Ramos (cell line): ENCODE measurements around the gene ZNF74.

Source experiments
- in situ Hi-C: fragments of 300-500 bp; cut with MboI; formaldehyde crosslinking; loops from one replicate; pipeline ENCODE4 v1.14.3; 2022; ENCODE audit warnings: low sequenced_read_pairs; ENCODE audit not compliant: unreplicated experiment

The ZNF74 gene

DNA sequence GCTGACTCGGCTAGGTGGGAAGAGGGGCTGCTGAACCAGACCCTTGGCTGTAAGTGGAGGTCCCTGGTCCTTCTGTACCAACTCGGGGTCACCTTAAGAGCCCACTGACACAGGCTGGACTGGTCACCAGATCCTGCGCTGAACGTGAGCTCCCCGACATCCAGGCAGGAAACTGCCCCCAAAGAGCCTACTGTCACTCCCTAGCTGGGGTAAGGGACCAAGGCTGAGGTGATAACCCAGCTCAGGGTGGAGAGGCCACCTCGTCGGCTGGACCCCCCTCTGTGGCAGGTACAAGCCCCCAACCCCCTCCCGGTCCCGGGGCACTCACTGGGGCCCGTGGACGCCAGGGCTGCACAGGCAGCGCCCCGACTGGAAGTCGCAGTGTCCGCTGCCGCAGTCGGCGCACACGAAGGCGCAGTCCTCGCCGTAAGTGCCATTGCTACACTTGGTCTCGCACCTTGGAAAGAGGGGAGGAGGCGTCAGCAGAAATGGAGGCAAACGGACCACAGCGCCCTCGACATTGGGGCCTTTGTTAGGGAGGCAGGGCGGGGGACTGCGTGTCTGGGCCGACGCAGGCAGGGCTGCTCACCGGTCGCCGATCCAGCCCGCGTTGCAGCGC lies 36.3 kb downstream of the ZNF74 start:
- in situ Hi-C loops: no loop called here

DNA sequence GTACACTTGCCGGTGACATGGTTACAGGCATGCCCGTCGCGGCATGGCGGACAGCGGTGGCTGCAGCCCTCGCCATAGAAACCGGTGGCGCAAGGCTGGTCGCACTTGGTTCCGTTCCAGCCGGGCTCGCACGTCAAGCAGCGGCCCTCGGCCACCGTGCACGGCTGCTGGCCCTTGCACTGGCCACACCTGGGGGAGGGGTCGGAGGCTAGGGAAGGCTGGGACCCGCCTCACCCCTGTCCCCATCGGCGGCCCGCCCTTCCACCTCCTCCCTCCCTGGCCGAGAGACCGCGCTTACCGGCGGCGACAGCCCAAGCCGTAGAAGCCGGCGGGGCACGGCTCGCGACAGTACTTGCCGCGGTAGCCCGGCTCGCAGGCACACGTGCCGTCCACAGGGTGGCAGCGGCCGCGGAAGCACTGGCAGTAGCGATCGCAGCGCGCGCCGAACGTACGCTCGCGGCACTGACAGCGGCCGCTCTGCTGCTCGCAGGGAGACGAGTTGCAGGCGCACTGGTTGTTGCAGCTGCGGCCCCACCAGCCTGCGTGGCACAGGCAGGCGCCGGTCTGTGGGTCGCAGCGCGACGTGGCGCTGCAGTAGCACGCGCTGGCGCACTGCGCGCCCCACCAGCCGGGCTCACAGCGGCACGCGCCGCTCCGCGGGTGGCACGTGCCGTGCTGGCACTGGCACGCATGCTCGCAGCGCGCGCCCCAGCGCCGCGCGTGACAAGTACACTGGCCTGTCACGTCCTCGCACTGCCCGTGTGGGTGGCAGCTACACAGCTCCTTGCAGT lies 37.0 kb downstream of the ZNF74 start:
- in situ Hi-C loops: no loop called here

DNA sequence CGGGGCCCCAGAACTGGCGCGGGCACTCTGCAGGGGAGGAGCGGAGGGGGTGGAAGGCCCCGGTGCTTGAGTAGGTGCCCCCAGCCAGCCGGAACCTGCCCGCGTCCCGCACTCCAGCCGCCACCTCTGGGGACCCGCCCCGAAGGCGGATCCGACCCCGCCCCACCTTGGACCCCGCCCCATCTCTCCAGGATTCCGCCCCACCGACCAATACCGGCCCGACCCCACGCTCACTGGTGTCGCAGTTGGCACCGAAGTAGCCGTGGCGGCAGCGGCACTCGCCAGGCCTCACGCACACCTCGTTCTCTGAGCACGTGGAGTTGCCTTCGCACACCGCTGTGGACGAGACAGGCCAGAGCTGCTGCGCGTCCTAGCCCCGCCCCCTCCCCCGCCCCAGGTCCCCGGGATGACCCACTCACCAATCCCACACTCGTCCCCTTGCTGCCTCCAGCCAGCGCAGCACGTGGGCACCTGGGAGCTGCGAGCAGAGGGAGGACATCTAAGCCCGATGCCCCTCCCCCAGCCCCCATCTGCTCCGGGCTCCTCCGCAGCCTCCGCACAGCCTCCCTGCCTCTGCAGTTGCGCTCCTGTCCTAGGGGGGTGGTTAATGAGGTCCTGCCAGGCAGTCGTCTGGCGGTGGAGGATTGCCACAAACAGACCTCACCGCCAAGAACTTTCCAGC lies 37.7 kb downstream of the ZNF74 start:
- in situ Hi-C loops: no loop called here

DNA sequence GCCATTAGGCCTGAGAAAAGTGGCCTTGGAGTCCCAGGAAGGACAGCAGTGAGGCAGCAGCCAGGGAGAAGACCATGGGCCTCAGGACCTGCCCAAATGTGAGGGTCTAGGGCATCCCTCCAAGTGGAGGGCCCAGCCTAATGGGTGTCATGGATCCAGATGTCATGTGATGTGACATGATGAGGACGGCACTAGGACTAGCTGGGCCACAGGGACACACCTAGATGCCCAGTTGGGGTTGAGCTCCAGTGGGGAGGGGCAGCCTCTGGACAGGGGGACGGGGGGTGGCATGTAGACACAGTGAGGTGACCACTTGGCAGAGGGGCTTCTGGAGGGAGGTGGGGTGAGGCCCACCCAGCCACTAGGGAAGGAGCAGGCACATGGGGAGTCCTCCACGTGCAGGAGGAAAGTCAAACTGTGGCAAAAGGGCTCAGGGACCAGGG lies 38.3 kb downstream of the ZNF74 start:
- in situ Hi-C loops: no loop called here

DNA sequence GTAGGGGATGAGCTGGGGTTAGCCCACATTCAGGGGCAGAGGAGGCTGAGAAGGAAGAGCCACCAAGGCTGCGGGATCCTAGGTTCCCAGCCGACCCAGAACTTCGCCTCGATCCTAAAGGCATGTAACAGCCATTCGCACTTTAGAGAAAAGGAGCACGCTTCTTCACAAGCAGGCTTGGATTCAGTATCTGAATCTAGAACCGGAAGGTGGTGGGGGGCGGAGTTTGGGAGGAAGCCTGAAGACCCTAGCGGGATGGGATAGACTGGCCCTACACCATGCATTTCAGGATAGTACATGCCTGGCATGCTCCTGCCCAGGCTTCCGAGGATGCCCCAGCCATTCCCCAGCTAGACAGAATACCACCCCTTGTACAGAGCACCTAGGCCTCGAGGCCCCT lies 39.2 kb downstream of the ZNF74 start:
- in situ Hi-C loops: no loop called here

DNA sequence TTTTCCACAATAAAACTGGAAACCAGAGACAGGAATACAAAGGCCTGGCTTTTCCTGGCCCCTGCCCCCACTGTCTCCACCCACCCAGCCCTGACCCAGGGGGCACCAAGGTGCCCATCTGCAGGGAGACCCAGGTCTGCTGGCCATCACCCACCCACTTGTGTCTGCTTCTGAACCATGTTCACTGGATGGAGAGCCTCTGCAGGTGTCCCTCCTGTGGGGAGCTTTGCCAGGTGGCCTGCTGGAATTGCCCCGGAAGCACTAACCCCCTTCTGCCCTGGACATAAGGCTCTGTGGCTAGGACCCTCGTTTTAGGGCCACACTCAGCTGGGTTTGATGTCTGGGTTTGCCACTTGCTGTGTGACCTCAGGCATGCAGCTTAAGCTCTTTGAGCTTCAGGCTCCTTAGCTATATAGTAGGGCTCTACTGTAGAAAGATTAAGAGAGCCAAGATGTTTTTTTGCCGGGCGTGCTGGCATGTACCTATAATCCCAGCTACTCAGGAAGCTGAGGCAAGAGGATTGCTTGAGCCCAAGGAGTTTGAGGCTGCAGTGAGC lies 39.8 kb downstream of the ZNF74 start:
- in situ Hi-C loops: no loop called here

DNA sequence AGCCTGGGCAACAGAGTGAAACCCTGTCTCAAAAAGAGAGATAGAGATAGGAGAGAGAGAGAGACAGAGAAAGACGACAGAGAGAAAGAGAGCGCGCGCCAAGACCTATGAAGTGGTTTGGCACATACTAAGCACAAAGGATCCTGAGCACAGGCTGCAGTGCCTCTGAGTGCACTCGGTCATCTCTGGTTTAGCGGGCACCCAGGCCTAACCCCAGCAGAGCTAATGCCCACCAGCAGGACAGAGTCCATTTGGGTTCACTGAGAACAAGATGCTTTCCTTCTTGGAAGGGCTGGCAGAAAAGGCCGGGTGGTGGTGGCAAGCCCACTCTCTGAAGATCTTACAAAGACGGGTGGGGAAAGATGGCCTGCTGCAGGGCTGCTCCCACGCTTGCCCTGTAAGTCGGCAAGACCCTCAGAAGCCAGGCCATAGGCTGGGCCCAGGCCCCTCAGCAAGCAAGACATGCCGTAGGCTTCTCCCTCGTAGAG lies 40.4 kb downstream of the ZNF74 start:
- in situ Hi-C loops: no loop called here

DNA sequence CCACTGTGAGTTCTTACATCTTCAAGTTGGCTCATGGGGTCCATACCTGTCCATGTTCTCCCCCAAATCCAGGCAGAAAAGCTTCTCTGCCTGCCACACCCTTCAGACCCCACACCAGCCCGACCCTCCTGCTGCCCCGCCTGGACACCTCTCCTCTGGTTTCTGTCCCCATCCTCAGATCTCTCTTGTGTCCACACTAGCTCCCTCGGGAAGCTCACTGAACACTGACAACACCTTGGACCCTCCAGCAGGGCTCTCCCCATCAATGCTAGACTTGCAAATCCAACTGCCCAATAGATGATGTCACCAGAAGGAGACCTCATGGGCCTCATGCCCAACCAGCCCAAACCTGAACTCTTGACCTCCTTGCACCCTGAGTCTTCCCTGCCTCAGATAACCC lies 40.8 kb downstream of the ZNF74 start:
- in situ Hi-C loops: no loop called here

DNA sequence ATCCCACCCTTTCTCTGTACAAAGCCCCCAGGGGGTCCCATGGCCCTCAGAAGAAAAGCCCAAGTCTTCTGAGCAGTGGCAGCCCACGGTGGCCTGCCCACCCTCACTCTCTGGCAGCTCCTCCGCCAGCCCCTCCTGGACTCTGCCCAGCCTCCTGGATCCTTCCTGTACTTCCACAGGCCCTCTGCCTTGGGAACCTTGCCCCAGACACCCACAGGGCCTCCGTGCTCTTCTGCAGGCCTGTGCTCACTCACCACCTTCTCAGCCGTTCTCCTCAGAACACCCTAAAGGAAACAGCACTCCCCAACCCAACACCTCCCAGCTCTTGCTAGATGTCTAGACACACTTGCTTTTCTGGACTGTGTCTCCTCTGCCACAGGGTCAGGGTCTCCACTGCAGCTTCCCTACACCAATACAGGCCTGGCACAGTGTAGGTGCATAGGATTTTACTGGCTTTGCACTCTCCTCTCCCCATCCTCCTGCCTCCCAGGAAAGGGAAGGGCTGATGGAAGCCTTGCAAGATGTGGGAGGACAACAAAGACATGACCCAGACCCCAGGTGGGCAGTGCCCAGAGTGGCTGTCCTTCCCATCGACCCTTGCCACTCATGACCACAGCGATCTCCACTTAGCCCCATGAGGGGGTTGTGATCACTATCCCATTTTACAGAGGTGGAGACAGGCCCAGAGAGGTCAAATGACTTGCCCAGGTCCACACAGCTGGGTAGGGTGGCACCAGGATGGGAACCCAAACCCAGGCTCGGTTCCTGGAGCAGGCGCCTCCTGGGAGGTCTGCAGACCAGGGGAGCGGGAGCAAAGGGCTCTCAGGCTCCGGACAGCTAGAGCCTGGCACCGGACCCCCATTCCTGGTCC lies 41.7 kb downstream of the ZNF74 start:
- in situ Hi-C loops: no loop called here

DNA sequence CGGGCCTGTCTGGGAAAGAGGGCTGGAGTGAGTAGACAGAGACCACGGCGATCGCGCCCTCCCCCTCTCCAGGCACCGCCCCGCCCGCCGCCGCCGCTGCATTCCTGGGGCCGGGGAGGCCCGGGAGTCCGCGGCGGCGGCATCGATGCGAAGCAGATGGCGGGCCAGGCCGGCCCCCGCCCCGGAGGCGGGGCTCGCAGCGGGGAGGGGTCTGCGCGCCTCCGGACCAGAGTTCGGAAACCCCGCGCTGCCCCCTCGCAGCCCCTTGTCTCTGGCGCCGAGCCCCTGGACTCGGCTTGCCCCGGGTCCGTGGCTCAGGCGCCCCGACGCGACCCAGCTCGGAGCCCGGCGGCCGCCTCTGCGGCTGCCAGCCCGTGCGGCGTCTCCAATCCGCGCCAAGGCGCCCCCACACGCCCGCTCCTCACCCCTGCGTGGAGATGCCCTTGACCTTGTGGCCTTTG lies 42.4 kb downstream of the ZNF74 start:
- in situ Hi-C loops: no loop called here

DNA sequence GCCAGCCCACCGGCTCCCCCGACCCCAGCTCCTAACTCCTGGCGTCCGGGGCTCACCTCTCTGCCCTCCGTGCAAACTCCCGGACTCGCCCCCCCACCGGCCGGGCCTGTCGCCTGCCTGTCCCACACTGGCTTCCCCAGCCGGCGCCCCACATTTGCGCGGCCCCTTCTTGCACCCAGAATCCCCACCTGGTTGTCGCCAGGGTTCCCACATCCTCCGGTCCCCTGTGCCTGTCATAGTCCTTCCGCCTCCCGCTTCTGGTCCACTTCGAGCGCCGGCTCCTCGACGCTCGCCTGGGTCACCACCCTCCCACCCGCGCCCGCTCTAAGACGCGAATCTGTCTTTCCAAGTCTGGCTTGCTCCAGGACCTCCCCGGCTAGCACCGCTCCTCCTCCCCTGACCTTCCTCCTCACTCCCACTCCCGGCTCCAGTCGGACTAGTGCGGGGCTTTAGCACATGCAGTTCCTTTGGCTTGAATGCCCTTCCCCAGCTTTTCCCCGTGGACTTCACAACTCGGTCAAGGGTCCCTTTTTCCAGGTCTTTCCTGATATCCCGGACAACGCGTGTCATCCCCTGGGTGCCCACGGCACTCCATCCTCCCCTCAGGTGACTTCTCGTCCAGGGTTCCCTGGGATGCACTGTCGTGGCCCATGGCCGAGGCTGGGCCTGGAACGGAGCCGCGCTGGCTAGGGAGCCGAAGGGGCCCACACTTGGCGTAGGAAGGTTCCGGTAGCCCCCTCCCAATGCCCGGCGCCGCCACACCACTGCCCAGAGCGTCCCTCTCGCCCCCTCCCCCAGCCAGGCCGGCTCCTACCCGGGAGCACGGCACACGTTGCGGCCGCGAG lies 43.0 kb downstream of the ZNF74 start:
- in situ Hi-C loops: no loop called here

DNA sequence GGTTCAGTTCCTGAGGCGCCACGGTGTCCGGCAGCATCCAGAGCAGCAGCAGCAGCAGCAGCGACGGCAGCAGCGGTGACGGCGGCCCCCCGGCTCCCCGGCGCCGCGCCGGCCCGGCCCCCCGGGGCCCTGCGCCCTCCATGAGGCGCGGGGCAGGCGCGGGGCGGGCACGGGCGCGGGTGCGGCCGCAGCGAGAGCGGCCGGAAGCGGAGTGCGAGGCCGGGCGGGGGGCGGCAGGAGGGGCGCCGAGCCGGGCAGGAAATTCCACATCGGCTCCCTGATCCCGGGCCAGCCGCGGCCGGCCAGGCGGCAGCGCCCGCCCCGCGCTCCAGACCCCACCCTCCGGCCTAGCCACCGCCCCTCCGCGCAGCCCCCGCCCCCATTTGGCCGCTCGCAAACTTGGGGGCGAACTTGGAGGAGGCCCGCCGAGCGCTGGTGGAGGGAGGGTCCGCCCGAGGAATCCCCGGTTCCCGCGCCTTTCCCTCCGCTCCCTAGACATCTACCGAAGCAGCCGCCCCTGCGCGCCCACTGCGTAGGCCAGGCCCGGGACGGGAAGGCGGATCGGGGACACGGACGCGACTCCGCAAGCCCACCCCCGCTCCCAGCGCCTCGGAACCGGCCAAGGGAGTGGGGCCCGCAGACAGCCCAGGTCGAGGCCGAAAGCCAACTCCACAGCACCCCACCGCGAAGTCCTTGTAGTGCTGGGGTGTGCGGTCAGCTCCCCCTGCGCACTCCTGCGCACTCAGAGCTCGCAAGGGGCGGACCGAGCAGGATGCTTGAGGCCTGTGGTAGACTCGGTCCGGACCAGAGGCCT lies 43.9 kb downstream of the ZNF74 start, which contains the start of gene SCARF2:
Gene SCARF2, minus strand, starts transcription at position 213 of the 814 bp plus-strand sequence. Its CDS starts 71 bp downstream, at position 142.
- in situ Hi-C loops: no loop called here

DNA sequence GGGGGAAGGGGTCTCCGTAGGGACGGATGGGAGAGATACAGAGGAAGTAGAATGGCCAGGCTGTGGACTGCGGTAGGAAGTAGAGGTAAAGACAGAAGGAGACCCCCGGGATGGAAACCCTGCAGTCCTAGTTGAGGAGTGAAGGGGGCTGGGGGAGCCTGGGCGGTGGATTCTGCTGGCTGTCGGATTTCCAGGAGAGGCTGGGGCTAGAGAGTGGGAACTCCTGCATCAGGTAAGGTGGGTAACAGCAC lies 44.4 kb downstream of the ZNF74 start:
- in situ Hi-C loops: no loop called here

DNA sequence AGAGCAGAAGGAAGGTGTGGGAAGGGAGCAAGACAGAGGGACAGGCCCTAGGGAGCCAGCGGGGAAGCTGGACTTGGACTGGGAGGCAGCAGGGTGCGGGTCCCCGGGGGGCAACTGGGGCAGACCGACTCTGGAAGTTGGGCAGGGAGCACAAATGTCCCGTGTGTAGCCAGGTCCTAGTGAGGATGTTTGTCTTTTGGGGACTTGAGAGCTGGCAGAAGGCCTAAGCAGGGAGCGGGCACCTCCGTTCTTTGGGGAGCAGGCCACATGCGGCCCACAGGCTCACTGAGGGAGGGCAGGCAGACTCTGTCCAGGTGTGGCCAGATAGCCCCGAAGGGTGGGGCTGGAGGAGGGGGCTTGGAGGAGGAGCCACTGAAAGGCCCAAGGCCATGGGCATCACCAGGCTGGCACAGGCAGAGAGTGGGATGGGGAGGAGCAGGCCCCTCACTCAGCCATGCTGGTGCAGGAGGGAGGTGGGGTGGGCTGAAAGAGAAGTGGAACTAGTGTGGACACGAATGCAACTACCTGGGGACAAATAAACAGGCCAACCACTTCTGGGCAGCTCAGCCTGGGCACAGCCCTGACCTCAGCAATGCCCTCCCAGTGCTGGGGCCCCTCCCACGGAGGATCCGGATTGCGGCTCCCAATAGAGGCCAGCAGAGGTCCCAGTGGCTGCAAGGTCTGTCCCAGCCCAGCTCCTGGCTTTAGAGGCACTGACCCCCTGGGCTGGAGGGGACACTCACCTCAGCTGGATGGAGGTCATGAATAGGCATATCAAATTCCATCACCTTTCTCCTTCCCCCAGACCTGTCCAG lies 44.9 kb downstream of the ZNF74 start:
- in situ Hi-C loops: no loop called here

DNA sequence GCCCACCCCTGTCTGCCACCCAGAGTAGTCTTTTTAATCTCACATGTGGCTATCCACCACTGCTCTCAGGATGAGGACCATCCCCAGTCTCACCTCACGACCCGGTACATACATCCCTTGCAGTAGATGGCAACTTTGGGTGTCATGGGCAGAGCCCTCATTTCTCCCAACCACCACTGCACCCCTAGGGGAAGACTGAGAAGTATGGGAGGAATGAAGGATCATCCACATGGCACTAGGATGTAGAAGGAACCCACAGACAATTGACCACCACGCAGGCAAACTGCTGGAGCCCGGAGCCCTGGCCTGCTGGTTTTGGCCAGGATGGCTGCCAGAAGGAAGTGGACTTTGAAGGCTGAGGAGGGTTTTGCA lies 45.6 kb downstream of the ZNF74 start:
- in situ Hi-C loops: no loop called here

DNA sequence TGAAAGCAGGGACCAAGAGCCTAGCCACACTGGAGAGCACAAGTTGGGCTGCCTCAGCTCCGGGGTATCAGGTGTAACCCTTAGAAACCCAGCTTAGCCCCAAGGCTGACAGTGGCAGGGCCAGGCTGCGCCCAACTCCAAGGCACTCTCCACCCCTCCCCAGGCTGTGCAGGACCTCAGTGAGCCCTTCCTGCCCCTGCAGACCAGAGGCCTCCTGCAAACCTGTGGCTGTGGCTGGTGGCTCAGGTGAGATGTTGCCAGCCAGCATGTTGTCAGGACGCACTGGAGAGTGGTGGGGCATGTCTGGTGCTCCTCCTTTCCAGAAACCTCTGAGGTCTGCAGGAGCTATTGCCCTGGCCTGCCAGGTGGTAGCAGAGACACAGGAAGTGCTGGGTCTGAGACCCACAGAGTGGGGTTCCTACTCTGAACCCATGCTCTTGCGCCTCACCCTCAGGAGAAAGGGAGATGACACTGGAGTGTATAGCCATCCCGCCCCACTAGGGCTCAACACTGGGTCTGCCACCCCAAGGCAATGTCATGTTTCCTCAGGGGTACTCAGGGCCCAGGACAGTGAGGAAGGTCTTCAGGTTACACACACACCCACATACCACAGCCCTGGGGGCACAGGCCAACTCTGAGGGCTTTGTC lies 46.1 kb downstream of the ZNF74 start:
- in situ Hi-C loops: no loop called here
